Activated naive CD4-positive, alpha-beta T cell treated with anti-CD3 and anti-CD28 coated beads, Interleukin-2, amount 50 U/mL, for 24 hours (primary cell): ENCODE results near the gene RAB6A.
A peak's percentile ranks its signal among the peaks of the same experiment; 100 is the strongest.
"Not testable (repeated sequence)": the region's sequence is repeated elsewhere in the genome, so short reads cannot be mapped to it uniquely, and the experiment has no call there.

Experiments
- H3K27ac Mint-ChIP-seq: one replicate; pipeline ENCODE4 v1.8.0; 2021; ENCODE audit warnings: mild to moderate bottlenecking, mixed read lengths
- H3K27me3 Mint-ChIP-seq: one replicate; pipeline ENCODE4 v1.8.0; 2021; ENCODE audit warnings: mixed read lengths
- H3K36me3 Mint-ChIP-seq: one replicate; pipeline ENCODE4 v1.8.0; 2021; ENCODE audit warnings: mixed read lengths
- H3K4me1 Mint-ChIP-seq: one replicate; pipeline ENCODE4 v1.8.0; 2021; ENCODE audit warnings: mixed read lengths
- H3K4me3 Mint-ChIP-seq: one replicate; pipeline ENCODE4 v1.8.0; 2021; ENCODE audit warnings: mild to moderate bottlenecking, mixed read lengths
- H3K9me3 Mint-ChIP-seq: one replicate; pipeline ENCODE4 v1.8.0; 2021; ENCODE audit warnings: mixed read lengths

RAB6A gene

DNA sequence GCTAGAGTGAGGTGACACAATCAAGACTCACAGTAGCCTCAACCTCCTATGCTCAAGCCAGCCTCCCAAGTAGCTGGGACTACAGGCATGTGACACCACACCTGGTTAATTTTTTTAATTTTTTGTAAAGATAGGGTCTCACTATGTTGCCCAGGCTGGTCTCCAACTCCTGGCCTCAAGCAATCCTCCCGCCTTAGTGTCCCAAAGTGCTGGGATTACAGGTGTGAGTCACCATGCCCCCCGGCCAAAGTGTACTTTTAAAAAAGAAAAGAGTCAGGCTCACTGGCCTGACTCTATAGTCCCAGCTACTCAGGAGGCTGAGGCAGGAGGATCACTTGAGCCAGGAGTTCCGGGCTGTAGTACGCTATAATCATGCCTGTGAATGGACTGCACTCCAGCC is 10.0 kb downstream of the RAB6A start:
- not testable (repeated sequence) for H3K27ac Mint-ChIP-seq, H3K9me3 Mint-ChIP-seq, H3K36me3 Mint-ChIP-seq, H3K27me3 Mint-ChIP-seq, H3K4me3 Mint-ChIP-seq
- H3K4me1 Mint-ChIP-seq, result peaks cover 60% of the 10 kb centered on the region

DNA sequence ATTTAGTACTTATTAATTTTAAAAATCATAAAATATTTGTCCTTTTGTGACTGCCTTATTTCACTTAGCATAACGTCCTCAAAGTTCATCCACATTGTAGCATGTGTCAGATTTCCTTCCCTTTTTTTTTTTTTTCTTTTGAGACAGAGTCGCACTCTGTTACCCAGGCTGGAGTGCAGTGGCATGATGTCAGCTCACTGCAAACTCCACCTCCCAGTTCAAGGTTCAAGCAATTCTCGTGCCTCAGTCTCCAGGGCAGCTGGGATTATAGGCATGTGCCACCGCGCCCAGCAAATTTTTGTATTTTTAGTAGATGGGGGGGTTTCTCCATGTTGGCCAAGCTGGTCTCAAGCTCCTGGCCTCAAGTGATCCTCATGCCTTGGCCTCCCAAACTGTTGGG is 10.6 kb downstream of the RAB6A start:
- H3K36me3 Mint-ChIP-seq, result peaks cover 9% of the 10 kb centered on the region
- no peaks in the 10 kb centered on the region for H3K9me3 Mint-ChIP-seq
- H3K27ac Mint-ChIP-seq, result no peak overlapping the region
- H3K4me1 Mint-ChIP-seq, result peaks cover 61% of the 10 kb centered on the region
- no peaks in the 10 kb centered on the region for H3K27me3 Mint-ChIP-seq
- H3K4me3 Mint-ChIP-seq, result no peak overlapping the region

DNA sequence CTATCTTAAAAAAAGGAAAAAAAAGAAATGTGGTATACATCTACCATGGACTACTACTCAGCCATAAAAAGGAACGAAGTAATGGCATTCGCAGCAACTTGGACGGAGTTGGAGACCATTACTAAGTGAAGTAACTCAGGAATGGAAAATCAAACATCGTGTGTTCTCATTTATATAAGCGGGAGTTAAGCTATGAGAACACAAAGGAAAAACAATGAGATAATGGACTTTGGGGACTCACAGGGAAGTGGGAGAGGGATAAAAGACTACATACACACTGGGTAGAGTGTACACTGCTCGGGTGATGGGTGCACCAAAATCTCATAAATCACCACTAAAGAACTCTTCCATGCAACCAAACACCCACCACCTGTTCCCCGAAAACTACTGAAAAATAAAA is 11.8 kb downstream of the RAB6A start:
- no peaks in the 10 kb centered on the region for H3K27me3 Mint-ChIP-seq

DNA sequence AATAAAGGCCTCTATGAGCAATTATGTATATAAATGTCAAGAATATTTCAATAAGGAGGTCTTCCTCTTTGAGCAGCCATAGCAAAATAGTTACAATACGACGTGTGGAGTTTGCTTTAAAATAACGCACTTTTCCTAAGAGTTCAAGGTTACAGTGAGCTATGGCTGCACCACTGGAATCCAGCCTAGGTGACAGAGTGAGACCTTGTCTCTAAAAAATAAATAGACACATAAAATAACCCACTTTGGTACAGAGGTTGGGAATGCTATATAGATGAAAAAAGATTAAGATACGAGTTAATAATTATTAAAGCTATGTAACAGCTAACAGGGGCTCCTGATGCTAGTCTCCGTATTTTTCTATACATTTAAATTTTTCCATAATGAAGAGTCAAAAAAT is 12.6 kb downstream of the RAB6A start:
- no peaks in the 10 kb centered on the region for H3K9me3 Mint-ChIP-seq
- no peak overlapping the region for H3K27ac Mint-ChIP-seq
- H3K36me3 Mint-ChIP-seq, result peaks cover 6% of the 10 kb centered on the region
- no peak overlapping the region for H3K4me3 Mint-ChIP-seq
- peaks cover 60% of the 10 kb centered on the region for H3K4me1 Mint-ChIP-seq
- H3K27me3 Mint-ChIP-seq, result no peaks in the 10 kb centered on the region

More for the DNA sequence above, 11.8 kb downstream of the RAB6A start:
- Mint-ChIP-seq H3K27ac (no peak overlapping the region), H3K4me1 (peaks cover 60% of the 10 kb centered on the region), H3K4me3 (no peak overlapping the region), H3K36me3 (peaks cover 9% of the 10 kb centered on the region), H3K9me3 (no peaks in the 10 kb centered on the region)

DNA sequence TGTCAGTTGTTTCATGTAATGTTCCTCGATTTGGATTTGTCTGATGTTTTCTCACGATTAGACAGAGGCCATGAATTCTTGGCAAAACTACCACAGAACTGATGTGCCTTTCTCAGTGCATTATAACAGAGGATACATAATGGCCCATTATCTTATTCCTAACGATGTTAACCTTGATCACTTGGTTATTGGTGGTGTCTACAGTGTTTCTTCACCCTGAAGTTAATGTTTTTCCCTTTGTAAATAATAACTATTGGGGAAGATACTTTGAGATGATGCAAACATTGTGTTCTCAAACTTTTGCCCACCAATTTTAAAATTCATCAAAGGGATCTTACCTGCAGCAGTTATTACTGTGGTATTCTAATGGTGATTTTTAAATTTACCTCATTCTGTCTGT is 13.1 kb downstream of the RAB6A start:
- Mint-ChIP-seq H3K4me3 (no peak overlapping the region), H3K4me1 (peaks cover 63% of the 10 kb centered on the region), H3K27ac (peak overlapping the region; percentile 49), H3K27me3 (no peaks in the 10 kb centered on the region), H3K36me3 (peaks cover 6% of the 10 kb centered on the region), H3K9me3 (no peaks in the 10 kb centered on the region)

DNA sequence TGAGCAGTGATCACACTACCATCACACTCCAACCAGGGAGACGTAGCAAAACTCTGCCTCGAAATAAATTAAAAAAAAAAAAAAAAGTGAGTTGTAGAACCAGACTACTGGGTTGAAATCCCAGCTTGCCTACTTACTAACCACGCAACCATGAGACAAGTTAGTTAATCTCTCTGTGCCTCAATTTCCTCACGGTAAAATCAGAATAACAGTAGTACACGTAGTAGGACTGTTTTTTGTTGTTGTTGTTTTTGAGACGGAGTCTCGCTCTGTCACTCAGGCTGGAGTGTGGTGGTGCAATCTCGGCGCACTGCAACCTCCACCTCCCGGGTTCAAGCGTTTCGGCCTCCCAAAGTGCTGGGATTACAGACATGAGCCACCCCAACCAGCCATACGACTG is 14.2 kb downstream of the RAB6A start:
- Mint-ChIP-seq H3K4me1 (peaks cover 55% of the 10 kb centered on the region), H3K27ac (no peak overlapping the region), H3K36me3 (peaks cover 3% of the 10 kb centered on the region), H3K4me3 (no peak overlapping the region), H3K9me3 (no peaks in the 10 kb centered on the region), H3K27me3 (no peaks in the 10 kb centered on the region)

DNA sequence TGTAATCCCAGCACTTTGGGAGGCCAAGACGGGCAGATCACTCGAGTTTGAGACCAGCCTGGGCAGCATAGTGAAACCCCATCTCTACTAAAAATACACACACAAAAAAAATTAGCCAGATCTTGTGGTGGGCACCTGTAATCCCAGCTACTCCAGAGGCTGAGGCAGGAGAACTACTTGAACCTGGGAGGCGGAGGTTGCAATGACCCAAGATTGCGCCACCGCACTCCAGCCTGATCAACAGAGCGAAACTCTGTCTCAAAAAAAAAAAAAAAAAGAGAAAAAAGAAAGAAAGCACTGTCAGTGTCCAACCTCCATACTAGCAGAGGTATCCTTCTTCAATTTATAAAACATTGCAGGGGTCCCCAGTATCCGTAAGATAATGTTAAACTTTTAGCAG is 17.8 kb downstream of the RAB6A start:
- Mint-ChIP-seq H3K4me1 (peaks cover 32% of the 10 kb centered on the region), H3K36me3 (peaks cover 2% of the 10 kb centered on the region), H3K27me3 (no peaks in the 10 kb centered on the region), H3K9me3 (no peaks in the 10 kb centered on the region), H3K27ac (no peak overlapping the region), H3K4me3 (no peak overlapping the region)

DNA sequence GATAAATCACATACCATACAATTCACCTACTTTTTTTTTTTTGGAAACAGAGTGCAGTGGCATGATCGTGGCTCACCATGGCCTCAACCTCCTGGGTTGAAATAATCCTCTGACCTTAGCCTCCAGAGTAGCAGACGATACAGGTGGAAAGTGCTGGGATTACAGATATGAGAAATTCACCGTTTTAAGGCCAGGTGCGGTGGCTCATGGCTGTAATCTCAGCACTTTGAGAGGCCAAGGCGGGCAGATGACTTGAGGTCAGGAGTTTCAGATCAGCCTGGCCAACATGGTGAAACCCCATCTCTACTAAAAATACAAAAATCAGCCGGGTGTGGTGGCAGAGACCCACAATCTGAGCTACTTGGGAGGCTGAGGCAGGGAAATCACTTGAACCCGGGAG is 24.9 kb downstream of the RAB6A start:
- H3K27ac Mint-ChIP-seq, H3K4me3 Mint-ChIP-seq, H3K36me3 Mint-ChIP-seq, H3K27me3 Mint-ChIP-seq, H3K9me3 Mint-ChIP-seq: not testable (repeated sequence)
- peaks cover 24% of the 10 kb centered on the region for H3K4me1 Mint-ChIP-seq

DNA sequence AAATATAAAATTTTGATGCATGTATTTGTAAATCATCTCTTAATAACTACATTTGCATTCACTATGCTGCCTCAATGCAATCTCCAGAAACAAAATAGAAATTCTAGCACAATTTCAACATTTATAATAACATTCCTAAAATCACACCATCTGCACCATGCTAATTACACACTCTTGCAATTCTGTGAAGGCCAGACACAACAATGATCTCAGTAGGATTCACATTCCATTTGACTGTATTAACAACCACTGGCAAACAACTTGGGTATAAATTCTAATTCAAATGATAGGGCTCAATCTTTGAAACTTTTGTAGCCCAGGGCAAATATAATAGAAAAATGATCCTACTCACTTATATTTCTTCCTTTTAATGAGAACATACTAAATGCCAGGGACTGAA is 25.9 kb downstream of the RAB6A start:
- Mint-ChIP-seq H3K4me3 (no peak overlapping the region), H3K9me3 (no peaks in the 10 kb centered on the region), H3K27me3 (no peaks in the 10 kb centered on the region), H3K36me3 (peaks cover 4% of the 10 kb centered on the region), H3K4me1 (peaks cover 27% of the 10 kb centered on the region), H3K27ac (no peak overlapping the region)

DNA sequence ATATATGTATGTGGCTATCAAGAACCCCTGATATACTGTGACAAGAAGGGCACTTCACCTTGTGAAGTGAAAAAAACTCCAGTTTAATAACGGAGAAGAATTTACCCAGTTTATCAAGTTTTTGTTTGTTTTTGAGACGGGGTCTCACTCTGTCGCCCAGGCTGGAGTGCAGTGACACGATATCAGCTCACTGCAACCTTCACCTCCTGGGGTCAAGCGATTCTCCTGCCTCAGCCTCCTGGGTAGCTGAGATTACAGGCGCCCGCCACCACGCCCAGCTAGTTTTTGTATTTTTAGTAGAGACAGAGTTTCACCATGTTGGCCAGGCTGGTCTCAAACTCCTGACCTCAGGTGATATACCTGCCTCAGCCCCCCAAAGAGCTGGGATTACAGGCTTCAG is 26.9 kb downstream of the RAB6A start:
- H3K27ac Mint-ChIP-seq, H3K4me3 Mint-ChIP-seq, H3K36me3 Mint-ChIP-seq, H3K9me3 Mint-ChIP-seq, H3K27me3 Mint-ChIP-seq: not testable (repeated sequence)
- H3K4me1 Mint-ChIP-seq, result peaks cover 37% of the 10 kb centered on the region

DNA sequence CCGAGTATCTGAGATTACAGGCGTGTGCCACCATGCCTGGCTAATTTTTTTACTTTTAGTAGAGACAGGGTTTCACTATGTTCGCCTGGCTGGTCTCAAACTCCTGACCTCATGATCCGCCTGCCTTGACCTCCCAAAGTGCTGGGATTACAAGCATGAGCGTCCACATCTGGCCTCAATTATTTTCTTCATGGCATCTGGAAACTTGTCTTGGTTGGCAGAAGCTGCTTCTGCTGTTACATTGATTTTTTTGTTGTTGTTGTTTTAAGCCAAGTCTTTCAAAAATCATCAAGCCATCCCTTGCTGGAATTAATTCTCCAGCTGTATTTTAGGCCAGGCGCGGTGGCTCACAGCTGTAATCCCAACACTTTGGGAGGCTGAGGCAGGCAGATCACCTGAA is 27.9 kb downstream of the RAB6A start:
- peaks cover 12% of the 10 kb centered on the region for H3K36me3 Mint-ChIP-seq
- not testable (repeated sequence) for H3K4me3 Mint-ChIP-seq, H3K27ac Mint-ChIP-seq, H3K9me3 Mint-ChIP-seq, H3K27me3 Mint-ChIP-seq
- peaks cover 46% of the 10 kb centered on the region for H3K4me1 Mint-ChIP-seq

DNA sequence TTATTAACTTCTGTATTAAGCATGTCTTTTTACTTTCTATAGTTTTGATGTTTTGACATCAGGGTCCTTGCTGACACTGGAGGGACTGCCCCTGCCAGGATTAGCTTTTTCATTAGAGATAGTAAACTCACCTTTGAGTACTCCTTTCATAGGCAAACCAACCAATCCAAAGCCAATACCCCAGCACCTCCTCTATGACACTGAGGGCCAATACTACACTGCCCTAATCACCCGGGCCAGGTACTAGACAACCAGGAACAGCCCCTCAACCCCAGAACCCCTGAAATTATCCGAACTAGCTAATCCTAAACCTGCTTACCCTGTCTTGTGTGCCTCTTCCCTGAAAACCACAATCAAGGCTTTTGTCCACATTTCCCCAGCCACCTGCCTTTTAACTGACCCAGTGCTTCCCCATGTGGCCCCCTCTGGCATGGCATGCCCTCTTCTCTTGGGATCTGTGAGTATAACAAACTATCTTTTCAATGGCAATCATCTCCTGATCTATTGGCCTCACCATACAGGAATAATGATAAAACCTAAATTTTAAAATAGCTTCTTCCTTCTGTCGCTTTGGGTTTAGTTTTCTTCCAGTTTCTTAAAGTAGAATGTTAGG is 31.2 kb downstream of the RAB6A start:
- H3K27me3 Mint-ChIP-seq, result no peaks in the 10 kb centered on the region
- H3K36me3 Mint-ChIP-seq, result peaks cover 24% of the 10 kb centered on the region
- no peaks in the 10 kb centered on the region for H3K9me3 Mint-ChIP-seq
- H3K27ac Mint-ChIP-seq, result peak overlapping the region; percentile 41
- H3K4me1 Mint-ChIP-seq, result peaks cover 50% of the 10 kb centered on the region
- H3K4me3 Mint-ChIP-seq, result no peak overlapping the region

DNA sequence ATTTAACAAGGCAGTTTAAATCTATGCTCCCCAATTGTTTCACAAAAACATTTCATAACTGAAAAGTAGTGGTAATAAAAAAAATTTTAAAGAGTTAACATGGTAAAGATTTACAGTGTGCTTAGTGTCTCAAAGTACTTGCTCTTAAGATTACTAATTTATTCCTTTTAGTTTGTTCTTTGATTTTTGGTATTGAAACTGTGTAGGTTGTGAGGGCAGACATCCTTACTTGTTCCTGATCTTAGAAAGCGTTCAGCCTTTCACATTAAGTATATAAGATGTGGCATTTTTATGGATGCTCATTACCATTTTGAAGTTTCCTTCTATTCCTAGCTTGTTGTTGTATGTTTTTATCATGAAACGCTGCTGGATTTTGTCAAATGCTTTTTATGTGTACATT is 32.9 kb downstream of the RAB6A start:
- Mint-ChIP-seq H3K27ac (peak overlapping the region; percentile 53), H3K27me3 (no peaks in the 10 kb centered on the region), H3K4me1 (peaks cover 46% of the 10 kb centered on the region), H3K36me3 (peaks cover 24% of the 10 kb centered on the region), H3K9me3 (no peaks in the 10 kb centered on the region), H3K4me3 (peak overlapping the region; percentile 36)

DNA sequence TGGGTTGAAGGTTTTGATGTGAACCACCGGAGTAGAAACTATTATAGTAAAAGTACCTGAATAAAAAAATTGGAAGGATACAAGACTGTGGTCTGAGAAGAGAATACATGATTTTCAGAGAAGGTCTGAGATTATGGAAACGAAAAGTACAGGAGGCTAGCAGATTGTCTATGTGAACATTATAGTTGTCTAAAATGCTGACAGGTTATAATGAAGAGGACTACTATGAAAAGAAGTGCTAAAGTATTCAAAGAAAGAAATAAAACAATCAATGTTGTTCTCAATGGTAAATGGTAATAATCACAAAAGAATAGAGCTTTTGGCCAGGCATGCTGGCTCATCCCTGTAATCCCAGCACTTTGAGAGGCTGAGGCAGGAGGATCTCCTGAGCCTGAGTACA is 34.0 kb downstream of the RAB6A start:
- H3K27ac Mint-ChIP-seq, result peak overlapping the region; percentile 41
- no peak overlapping the region for H3K4me3 Mint-ChIP-seq
- no peaks in the 10 kb centered on the region for H3K9me3 Mint-ChIP-seq
- no peaks in the 10 kb centered on the region for H3K27me3 Mint-ChIP-seq
- H3K4me1 Mint-ChIP-seq, result peaks cover 46% of the 10 kb centered on the region
- peaks cover 24% of the 10 kb centered on the region for H3K36me3 Mint-ChIP-seq

DNA sequence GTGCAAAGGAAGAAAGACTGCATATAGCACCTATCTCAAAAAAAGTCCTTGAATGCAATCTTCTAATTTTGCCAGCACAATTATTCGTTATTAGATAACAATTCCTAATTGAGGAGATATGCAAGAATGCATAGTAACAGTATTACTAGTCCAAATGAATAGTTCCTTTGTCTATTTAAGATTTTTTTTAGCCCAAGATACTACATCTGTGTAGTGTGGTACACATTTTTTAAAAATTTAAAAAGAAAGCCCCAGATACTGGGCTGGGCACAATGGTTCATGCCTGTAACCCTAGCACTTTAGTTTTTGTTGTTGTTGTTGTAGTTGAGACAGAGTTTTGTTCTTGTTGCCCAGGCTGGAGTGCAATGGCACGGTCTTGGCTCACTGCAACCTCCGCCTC is 43.7 kb downstream of the RAB6A start:
- H3K4me1 Mint-ChIP-seq, result peaks cover 14% of the 10 kb centered on the region
- H3K36me3 Mint-ChIP-seq, result peaks cover 13% of the 10 kb centered on the region
- no peaks in the 10 kb centered on the region for H3K27me3 Mint-ChIP-seq
- no peak overlapping the region for H3K4me3 Mint-ChIP-seq
- H3K9me3 Mint-ChIP-seq, result no peaks in the 10 kb centered on the region
- H3K27ac Mint-ChIP-seq, result no peak overlapping the region

DNA sequence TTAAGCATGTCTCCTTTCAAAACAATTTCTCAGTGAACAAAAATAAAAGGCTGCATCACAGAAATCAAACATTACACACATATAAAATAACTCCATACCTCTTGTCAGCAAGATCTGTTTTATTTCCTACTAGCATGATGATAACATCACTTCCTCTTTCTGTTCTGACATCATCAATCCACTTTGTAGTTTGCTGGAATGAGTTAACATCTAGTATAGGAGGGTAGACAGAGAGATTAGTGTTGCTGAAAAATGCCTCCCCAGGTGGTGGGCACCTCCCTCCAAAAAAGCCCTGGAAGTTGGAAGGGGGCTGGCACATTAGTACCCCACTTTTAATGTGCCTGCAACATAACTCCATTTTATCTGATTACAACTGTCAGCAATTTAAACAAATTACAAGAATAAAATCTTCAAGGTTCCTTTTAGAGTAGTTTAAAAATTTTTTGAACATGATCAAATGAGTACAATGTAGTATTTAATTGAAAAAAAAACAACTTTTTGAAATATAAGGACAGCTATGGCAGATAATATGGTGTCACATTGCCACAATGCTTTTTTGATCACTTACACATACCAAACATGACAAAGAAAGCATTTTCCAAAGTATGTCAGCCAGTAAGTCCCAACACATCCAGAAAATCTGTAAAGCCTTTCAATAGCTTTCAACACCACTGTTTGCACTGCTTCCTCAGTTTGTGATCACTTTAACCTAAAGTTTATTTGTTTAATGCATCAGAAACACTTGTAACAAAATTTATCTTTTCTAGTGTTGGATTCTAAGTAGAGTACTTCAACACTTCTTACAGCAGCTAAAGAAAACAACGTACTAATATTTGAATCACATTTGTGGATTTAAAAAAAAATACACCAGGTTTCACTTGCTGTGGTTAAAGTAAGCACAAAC is 44.5 kb downstream of the RAB6A start:
- H3K27ac Mint-ChIP-seq, result no peak overlapping the region
- no peaks in the 10 kb centered on the region for H3K9me3 Mint-ChIP-seq
- no peaks in the 10 kb centered on the region for H3K27me3 Mint-ChIP-seq
- H3K4me1 Mint-ChIP-seq, result peaks cover 12% of the 10 kb centered on the region
- no peak overlapping the region for H3K4me3 Mint-ChIP-seq
- peaks cover 12% of the 10 kb centered on the region for H3K36me3 Mint-ChIP-seq
